Measurements from ENCODE around the gene USHBP1.
A peak's percentile ranks its signal among the peaks of the same experiment; 100 is the strongest.

USHBP1 gene

DNA sequence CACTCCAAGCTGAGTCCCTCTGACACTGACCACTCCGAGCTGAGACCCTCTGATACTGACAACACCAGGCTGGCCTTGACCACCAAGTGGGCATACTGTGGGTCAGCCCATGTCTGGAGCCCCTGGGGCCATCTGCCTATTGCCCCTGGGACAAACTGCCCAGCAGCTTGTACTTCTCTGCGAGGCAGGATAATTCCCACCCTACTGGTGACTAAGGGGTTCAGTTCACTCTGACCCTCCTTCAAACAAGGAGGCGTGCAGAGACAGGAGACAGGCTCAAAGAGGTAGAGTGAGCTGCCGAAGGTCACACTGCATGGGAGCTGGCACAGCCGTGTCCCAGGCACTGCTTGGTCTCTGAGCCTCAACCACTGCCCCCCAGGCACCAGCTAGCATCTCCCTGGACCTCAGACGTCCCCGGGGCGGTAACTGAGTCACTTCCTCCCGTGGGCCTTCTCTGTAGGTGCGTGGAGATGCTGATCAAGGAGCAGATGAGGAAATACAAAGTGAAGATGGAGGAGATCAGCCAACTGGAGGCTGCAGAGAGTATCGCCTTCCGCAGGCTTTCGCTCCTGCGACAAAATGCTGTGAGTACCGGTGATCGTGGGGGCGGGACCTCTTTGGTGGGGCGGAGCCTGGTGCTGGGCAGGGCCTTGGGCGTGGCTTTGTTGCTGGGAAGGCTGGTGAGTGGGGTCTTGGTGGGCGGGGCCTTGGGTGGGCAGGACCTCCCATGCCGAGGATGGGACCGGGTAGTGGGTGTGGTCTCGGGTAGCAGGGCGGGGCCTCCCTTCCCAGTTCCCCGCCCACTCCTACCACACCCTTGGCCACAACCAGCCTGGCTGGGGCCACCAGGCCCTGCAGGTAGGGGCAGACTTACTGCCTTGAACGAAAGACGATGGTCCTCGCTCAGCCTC lies 55.2 kb downstream of the USHBP1 start:
- Mint-ChIP-seq H3K4me1 (ENCODE audit: low read depth) (peaks cover 10% of the 10 kb centered on the region), H3K9me3 (no peaks in the 10 kb centered on the region), H3K36me3 (ENCODE audit: low read depth) (peaks cover 38% of the 10 kb centered on the region), H3K4me3 (no peak overlapping the region), H3K27me3 (ENCODE audit: low read depth) (no peaks in the 10 kb centered on the region), H3K27ac (peak overlapping the region; percentile 28)
- DNase-seq (ENCODE audit: low spot score) = peak; percentile 20

DNA sequence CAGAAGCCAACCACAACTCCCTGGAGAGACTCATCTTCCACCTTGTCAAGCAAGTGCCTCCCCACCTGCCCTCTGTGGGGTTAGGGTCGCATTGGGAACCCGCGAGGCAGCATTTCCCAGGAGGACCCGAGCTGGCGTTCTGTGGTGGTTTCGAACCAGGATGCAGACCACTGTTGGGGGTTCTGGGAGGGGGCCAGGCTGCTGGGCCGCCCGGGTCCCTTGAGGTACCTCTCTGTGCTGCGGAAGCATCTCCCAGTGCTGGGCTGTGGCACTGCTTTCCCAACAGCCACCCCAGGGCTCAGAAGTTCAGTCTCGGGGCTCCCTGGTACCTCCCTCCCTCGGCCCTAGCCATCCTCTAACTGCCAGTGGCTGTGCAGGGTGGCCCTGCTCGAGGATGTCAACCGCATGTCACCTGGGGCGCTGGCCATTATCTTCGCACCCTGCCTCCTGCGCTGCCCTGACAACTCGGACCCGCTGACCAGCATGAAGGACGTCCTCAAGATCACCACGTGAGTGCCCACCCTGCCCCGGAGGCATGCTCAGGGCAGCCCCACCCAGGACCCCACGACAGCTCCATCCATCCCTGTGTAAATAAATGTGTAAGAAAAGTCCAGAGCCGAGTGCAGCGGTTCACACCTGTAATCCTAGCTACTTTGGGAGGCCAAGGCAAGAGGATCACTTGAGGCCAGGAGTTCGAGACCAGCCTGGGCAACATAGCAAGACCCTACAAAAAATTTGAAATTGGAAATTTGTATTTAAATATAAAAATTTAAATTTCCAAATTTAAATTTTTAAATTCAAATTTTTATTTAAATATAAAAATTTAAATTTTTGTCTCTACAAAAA lies 57.6 kb downstream of the USHBP1 start:
- peaks cover 10% of the 10 kb centered on the region for H3K4me1 Mint-ChIP-seq (ENCODE audit: low read depth)
- DNase-seq (ENCODE audit: low spot score) = no peak
- H3K4me3 Mint-ChIP-seq = no peak overlapping the region
- no peaks in the 10 kb centered on the region for H3K9me3 Mint-ChIP-seq
- H3K27ac Mint-ChIP-seq = no peak overlapping the region
- H3K36me3 Mint-ChIP-seq (ENCODE audit: low read depth) = peaks cover 52% of the 10 kb centered on the region
- no peaks in the 10 kb centered on the region for H3K27me3 Mint-ChIP-seq (ENCODE audit: low read depth)

DNA sequence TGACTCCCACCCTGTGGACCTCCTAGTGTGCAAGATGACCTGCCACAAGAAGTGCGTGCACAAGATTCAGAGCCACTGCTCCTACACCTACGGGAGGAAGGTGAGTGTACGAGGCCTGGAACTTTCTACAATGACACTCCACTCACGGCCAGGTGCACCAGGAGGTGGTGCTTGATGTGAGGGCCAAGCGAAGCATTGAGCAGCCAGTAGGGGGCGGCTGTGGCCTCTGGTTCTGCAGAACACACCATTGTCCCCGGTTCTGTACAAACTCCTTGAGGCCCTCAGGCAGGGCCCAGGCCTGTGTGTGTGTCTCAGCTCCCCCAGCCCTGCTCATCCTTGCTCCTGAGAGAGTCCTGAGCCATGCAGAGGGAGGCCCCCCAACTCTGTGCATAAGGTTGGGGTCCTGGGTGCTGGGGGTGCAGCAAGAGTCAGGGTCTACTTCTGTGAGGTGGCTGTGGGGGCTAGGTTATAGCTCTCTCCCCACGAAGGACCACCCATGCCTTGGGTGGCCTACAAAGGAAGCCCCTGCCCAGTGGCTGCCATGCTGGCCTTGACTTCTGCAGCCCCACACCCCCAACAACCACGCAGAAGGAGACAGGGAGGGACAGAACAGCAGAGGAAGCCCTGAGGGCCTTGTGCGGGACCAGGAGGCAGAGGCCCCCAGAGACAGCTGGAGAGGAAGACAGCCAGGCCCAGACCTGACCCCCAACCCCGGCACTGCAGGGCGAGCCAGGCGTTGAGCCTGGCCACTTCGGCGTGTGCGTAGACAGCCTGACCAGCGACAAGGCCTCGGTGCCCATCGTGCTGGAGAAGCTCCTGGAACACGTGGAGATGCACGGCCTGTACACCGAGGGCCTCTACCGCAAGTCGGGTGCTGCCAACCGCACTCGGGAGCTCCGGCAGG lies 59.1 kb downstream of the USHBP1 start:
- peaks cover 10% of the 10 kb centered on the region for H3K4me1 Mint-ChIP-seq (ENCODE audit: low read depth)
- H3K9me3 Mint-ChIP-seq = no peaks in the 10 kb centered on the region
- H3K4me3 Mint-ChIP-seq = no peak overlapping the region
- H3K36me3 Mint-ChIP-seq (ENCODE audit: low read depth) = peaks cover 64% of the 10 kb centered on the region
- no peaks in the 10 kb centered on the region for H3K27me3 Mint-ChIP-seq (ENCODE audit: low read depth)
- H3K27ac Mint-ChIP-seq = no peak overlapping the region
- peak; percentile 28 for DNase-seq (ENCODE audit: low spot score)

DNA sequence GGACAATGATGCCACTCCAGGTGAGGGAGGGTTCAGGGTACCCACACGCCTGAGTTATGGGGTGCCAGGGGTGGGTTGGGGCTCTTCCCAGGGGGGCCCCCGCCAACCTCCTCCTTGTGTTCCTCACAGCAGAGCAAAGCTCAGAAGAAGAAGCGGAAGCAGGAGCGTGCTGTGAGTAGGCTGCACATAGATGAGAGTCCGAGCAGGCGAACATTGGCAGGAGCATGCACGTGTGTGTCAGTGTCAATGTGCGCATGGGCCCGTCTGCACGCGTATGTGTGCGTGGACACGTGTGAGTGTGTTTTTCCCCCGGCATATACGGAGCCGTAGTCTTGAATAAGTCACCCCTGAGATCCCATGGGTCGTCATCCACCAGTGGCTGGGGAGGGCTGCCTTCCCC lies 61.8 kb downstream of the USHBP1 start:
- Mint-ChIP-seq H3K36me3 (ENCODE audit: low read depth) (peaks cover 64% of the 10 kb centered on the region), H3K27me3 (ENCODE audit: low read depth) (no peaks in the 10 kb centered on the region), H3K27ac (no peak overlapping the region), H3K4me1 (ENCODE audit: low read depth) (no peaks in the 10 kb centered on the region), H3K4me3 (no peak overlapping the region), H3K9me3 (no peaks in the 10 kb centered on the region)
- no peak for DNase-seq (ENCODE audit: low spot score)

DNA sequence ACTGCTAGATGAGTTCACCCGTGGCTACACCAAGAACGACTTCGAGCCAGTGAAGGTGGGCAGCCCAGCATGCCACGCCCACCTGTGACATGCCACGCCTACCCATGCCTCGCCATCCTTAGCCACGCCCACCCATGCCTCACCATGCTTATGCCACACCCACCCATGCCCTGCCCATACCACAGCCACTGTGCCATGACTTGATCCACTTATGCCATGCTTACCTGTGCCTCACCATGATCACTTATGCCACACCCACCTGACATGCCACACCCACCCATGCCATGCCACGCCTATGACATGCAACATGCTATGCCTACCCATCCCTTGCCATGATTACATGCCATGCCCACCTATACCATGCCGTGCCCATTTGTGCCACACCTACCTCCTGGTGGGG lies 62.3 kb downstream of the USHBP1 start:
- Mint-ChIP-seq H3K4me3 (no peak overlapping the region), H3K36me3 (ENCODE audit: low read depth) (peaks cover 69% of the 10 kb centered on the region), H3K9me3 (no peaks in the 10 kb centered on the region), H3K27ac (no peak overlapping the region), H3K27me3 (ENCODE audit: low read depth) (no peaks in the 10 kb centered on the region), H3K4me1 (ENCODE audit: low read depth) (no peaks in the 10 kb centered on the region)
- DNase-seq (ENCODE audit: low spot score) = no peak

DNA sequence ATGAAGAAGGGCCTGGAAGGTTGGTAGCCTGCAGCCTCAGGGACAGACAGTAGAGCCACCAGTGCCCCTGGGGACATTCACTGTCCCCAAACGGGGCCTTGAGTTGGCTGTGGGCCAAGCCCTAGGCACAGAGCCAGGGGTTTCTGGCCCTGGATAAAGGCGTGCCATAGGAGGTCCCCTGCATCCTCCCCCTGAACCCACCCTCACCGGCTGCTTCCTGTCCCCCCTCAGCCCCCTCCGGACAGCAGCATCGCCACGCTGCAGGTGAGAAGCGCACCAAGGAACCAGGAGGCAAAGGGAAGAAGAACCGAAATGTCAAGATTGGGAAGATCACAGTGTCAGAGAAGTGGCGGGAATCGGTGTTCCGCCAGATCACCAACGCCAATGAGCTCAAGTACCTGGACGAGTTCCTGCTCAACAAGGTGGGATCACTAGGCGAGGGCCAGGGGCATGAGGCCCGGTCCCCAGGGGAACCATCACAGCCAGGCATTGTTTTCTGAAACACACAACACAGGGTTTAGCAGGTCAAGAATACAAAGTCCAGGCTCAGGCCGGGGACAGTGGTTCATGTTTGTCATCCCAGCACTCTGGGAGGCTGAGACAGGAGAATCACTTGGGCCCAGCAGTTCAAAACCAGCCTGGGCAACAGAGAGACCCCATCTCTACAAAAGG lies 64.0 kb downstream of the USHBP1 start:
- Mint-ChIP-seq H3K4me1 (ENCODE audit: low read depth) (no peaks in the 10 kb centered on the region), H3K36me3 (ENCODE audit: low read depth) (peaks cover 73% of the 10 kb centered on the region), H3K27me3 (ENCODE audit: low read depth) (no peaks in the 10 kb centered on the region), H3K27ac (no peak overlapping the region), H3K4me3 (no peak overlapping the region), H3K9me3 (no peaks in the 10 kb centered on the region)
- DNase-seq (ENCODE audit: low spot score) = no peak

Data from T-helper 2 cell treated with Interferon-gamma antibody and Interleukin-4, amounts not matched to agents 5 μg/mL and 100 μg/mL, for 36 hours (primary cell).